Ovary (tissue), 9 donors: ENCODE results near the gene ARNT2. TPM values are rescaled to one million over a fixed set of nuclear protein-coding genes. Genes with fewer than 3 reads are reported as not detected.
"Not testable (repeated sequence)": the region's sequence is repeated elsewhere in the genome, so short reads cannot be mapped to it uniquely, and the experiment has no call there.

ENCODE experiments used
- DNase-seq, 5 donors: peaks; one replicate each; pipeline ENCODE4 v3.0.0-alpha.2; 2019 to 2020
- H3K27ac ChIP-seq, 2 donors: fragments of 200-600 bp; one replicate each; pipeline versions ENCODE4 v1.5.1 to v1.8.0; 2019 to 2022
- H3K27me3 ChIP-seq: fragments of 200-600 bp; one replicate; pipeline ENCODE4 v1.8.0; 2022
- H3K36me3 ChIP-seq: fragments of 200-600 bp; sonication (generic); one replicate; pipeline ENCODE4 v1.5.1; 2019
- H3K4me1 ChIP-seq: one replicate; pipeline ENCODE4 v1.8.1; 2013; ENCODE audit warnings: mild to moderate bottlenecking, moderate library complexity; ENCODE audit not compliant: insufficient read depth
- H3K4me3 ChIP-seq: fragments of 200-600 bp; sonication (generic); one replicate; pipeline ENCODE4 v1.5.1; 2017
- H3K9me3 ChIP-seq, 2 donors: fragments of 200-600 bp in 1 of 2; sonication (generic) in 1 of 2; one replicate each; pipeline versions ENCODE4 v1.5.1 to v1.8.1; 2013 to 2019; ENCODE audit warnings: mild to moderate bottlenecking in 1 of 2, moderate library complexity in 1 of 2
- EP300 ChIP-seq: sonication (generic); formaldehyde crosslinking; IDR thresholded peaks from one replicate; pipeline ENCODE4 v1.6.1; 2017; ENCODE audit warnings: antibody characterized with exemption
- POLR2A ChIP-seq: fragments of 450-650 bp; IDR thresholded peaks from one replicate; pipeline ENCODE4 v1.6.1; 2017; ENCODE audit warnings: antibody characterized with exemption, mild to moderate bottlenecking, moderate library complexity
- WGBS, 3 donors: extraction: QIAGEN DNeasy Blood & Tissue Kit in 1 of 3; methylation state at CpG; one replicate each; pipeline versions ENCODE4 v1.1.5 to v1.1.7; 2013 to 2017; 5-methylcytosine and 5-hydroxymethylcytosine counted together
- intact Hi-C, 4 donors: fragments of 100-400 bp; cut with DNase I; formaldehyde crosslinking; loops; one replicate each; pipeline versions ENCODE4 v1.11.0 to v1.15.1; 2022 to 2023
- microRNA-seq, 3 donors: library from miRNA; unstranded; fragments of <30 nt; microRNA quantifications; one replicate each; pipeline versions ENCODE4 to v1.2.0, GENCODE V29; 2019 to 2020
- polyA plus RNA-seq, 2 donors: library from polyadenylated mRNA; stranded (reverse); fragments of 200-250 nt in 1 of 2; fragments of 350-450 nt in 1 of 2; fragmentation: Illumina TruSeq in 1 of 2; extraction: RNeasy Lipid Tissue Mini Kit (QIAGEN cat#74804) in 1 of 2; gene quantifications; one replicate each; pipeline ENCODE4 v1.2.3, GENCODE V29; 2013 to 2014
- total RNA-seq, 7 donors: library from RNA; depleted of rRNA in 2 of 7; stranded (reverse); fragments of >200 nt in 2 of 7; fragmentation: NEBNext Ultra II Directional in 3 of 7; extraction: Animal tissue kit (Norgen Biotek cat#: 25700) in 3 of 7; gene quantifications; one replicate each; pipeline versions ENCODE4 v1.1.0 to v1.2.4, GENCODE V29; 2016 to 2023
- TF ChIP-seq, protein P1 (sequence below), 3 donors: fragments of 450-650 bp in 2 of 3; fragments of 200-600 bp in 1 of 3; IDR thresholded peaks; one replicate each; pipeline versions ENCODE4 v1.5.1 to v1.8.0; 2016 to 2022; ENCODE audit warnings: antibody characterized with exemption in 3 of 3, mild to moderate bottlenecking in 1 of 3
- donor health status: DM: no; HTN: no; CAD: no; lungs with moderate emphysema.
- donor health status: DM: no; HTN: no; CAD: no.
- donor health status: Bipolar disorder and iron deficiency.
- donor health status: DM: yes; HTN: yes; CAD: no.
- donor health status: DM: no; HTN: no; CAD: no.
- donor health status: DM: yes; HTN: yes; CAD: no.

Gene ARNT2
- total and polyA plus RNA-seq, 9 donors, result 11.0 to 20.5 (median 16.2) TPM

DNA sequence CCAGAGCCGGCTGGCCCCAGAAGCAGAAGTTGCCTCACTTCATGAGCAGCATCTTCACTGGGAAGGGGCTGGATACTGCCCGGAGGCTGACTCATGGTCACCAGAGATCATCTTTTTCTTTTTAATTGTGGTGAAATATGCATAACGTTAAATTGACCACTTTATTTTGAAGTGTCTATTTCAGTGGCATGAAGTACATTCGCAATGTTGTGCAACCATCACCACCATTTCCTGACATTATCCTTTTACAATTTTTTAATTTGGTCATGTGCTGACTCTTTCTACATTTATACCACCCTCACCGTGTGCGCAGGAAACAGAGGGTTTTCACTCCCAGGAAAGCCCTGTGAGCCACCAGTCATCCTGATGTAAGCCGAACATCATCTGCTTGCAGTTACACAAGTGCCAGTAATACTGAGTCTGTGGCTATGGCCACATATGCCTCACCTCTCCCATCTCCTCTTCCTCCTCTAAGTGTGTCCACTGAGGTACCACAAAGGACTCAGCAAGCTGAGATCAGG lies 239.3 kb downstream of the ARNT2 start:
- Histone ChIP-seq H3K9me3 (no peaks in the 10 kb centered on the region), H3K27me3 (no peaks in the 10 kb centered on the region), H3K4me1 (no peaks in the 10 kb centered on the region), H3K4me3 (no peak overlapping the region), H3K27ac (no peak overlapping the region), H3K36me3 (no peaks in the 10 kb centered on the region)
- DNase-seq, result no peak
- 74 to 85% (median 75%) methylated on average over 7 of the region's 7 CpGs for whole genome bisulfite sequencing, 3 donors
- TF ChIP-seq POLR2A (no peak), EP300 (no peak)
- TF ChIP-seq, protein P1, sequence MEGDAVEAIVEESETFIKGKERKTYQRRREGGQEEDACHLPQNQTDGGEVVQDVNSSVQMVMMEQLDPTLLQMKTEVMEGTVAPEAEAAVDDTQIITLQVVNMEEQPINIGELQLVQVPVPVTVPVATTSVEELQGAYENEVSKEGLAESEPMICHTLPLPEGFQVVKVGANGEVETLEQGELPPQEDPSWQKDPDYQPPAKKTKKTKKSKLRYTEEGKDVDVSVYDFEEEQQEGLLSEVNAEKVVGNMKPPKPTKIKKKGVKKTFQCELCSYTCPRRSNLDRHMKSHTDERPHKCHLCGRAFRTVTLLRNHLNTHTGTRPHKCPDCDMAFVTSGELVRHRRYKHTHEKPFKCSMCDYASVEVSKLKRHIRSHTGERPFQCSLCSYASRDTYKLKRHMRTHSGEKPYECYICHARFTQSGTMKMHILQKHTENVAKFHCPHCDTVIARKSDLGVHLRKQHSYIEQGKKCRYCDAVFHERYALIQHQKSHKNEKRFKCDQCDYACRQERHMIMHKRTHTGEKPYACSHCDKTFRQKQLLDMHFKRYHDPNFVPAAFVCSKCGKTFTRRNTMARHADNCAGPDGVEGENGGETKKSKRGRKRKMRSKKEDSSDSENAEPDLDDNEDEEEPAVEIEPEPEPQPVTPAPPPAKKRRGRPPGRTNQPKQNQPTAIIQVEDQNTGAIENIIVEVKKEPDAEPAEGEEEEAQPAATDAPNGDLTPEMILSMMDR (IDR thresholded peaks at IDR 0.05), result no peak
- intact Hi-C loops, result no loop called here

DNA sequence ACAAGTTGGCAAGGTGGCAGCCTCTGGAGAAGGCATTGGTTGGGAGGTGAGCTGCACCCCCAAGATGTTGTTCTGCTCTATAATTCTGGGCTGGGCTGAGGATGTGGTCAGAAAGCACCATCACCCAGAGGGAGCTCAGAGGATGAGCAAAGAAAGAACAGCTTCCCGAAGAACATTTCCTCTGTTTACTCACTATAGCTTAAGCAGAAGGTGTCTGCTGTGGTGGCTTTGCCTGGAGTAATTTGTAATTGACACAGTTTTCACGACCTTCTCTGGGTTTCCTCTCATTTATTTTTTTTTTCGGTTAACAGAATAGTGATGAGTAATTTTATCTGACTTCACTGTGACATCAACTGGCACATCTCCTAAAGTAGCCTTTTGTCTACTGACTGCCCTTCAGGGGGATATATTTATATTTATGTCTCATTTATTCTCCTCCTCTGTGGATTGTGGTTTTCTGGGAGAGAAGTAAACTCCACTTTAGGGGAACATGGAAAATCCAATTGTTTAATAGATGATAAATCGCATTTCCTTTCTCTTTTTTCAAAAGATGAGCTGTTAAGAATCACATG lies 241.4 kb downstream of the ARNT2 start:
- TF ChIP-seq, protein P1 (IDR thresholded peaks at IDR 0.05), result no peak
- TF ChIP-seq EP300, result no peak
- TF ChIP-seq POLR2A, result no peak
- no peak overlapping the region for H3K4me3 ChIP-seq
- intact Hi-C loops, result no loop called here
- no peaks in the 10 kb centered on the region for H3K4me1 ChIP-seq
- no peaks in the 10 kb centered on the region for H3K9me3 ChIP-seq
- no peaks in the 10 kb centered on the region for H3K36me3 ChIP-seq
- no peak for DNase-seq
- no peaks in the 10 kb centered on the region for H3K27me3 ChIP-seq
- 62 to 69% (median 67%) methylated on average over 4 of the region's 4 CpGs for WGBS, 3 donors
- no peak overlapping the region for H3K27ac ChIP-seq

DNA sequence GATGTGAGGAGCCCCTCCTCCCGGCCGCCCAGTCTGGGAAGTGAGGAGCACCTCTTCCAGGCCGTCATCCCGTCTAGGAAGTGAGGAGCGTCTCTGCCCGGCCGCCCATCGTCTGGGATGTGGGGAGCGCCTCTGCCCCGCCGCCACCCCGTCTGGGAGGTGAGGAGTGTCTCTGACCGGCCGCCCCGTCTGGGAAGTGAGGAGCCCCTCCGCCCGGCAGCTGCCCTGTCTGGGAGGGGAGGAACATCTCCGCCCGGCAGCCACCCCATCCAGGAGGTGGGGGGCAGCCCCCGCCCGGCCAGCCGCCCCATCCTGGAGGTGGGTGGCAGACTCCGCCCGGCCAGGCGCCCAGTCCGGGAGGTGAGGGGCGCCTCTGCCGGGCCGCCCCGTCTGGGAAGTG lies 243.2 kb downstream of the ARNT2 start:
- DNase-seq, H3K9me3 ChIP-seq, H3K4me3 ChIP-seq, H3K27me3 ChIP-seq, H3K27ac ChIP-seq, H3K4me1 ChIP-seq, H3K36me3 ChIP-seq, intact Hi-C loops: not testable (repeated sequence)
- 96% methylated on average over 29 to 30 of the region's 30 CpGs for WGBS, 3 donors

Small RNAs within 50 kb of the gene (microRNA-seq; reads per million reads assigned to microRNA genes)
- 0 reads per million in 3 donors for gene MIR5572

Other genes starting within 250 kb of the ARNT2 start
- gene CTXND1, start 152.2 kb upstream of the ARNT2 start, total RNA-seq, result under 1 TPM in 6 of 7 donors, not detected in 1; 0.05 to 0.52 (median 0.27) TPM
- gene CTXND1, start 152.2 kb upstream of the ARNT2 start, polyA plus RNA-seq, result under 1 TPM; 0.04 to 0.17 TPM